AG09319 (cell line): ENCODE data around the gene CACNA1I.

Source experiments
- DNase-seq: peaks from one replicate; pipeline ENCODE4 v3.0.0-alpha.2; 2010; ENCODE audit warnings: low read depth; ENCODE audit errors: extremely low read depth
- CTCF ChIP-seq: IDR thresholded peaks from 2 replicates; pipeline ENCODE4 v1.5.1; 2011; ENCODE audit warnings: low read depth, mild to moderate bottlenecking, inconsistent platforms, low read length, moderate library complexity

The CACNA1I gene

GRCh38 chr22:39690881-39691605 lies 120.5 kb downstream of the CACNA1I start:
- DNase-seq: no peak
- TF ChIP-seq CTCF: no peak

GRCh38 chr22:39693943-39694500 lies 123.5 kb downstream of the CACNA1I start:
- no peak for DNase-seq
- TF ChIP-seq CTCF: no peak

GRCh38 chr22:39697790-39698430 lies 127.4 kb downstream of the CACNA1I start:
- DNase-seq: no peak
- TF ChIP-seq CTCF: no peak

- no peak for DNase-seq
Measured at GRCh38 chr22:39699631-39700360, 129.2 kb downstream of the CACNA1I start.

GRCh38 chr22:39700565-39700964 lies 130.0 kb downstream of the CACNA1I start:
- no peak for DNase-seq
- TF ChIP-seq CTCF: no peak

More at GRCh38 chr22:39699631-39700360, 129.2 kb downstream of the CACNA1I start:
- no peak for TF ChIP-seq CTCF

GRCh38 chr22:39703091-39703490 lies 132.5 kb downstream of the CACNA1I start:
- no peak for TF ChIP-seq CTCF

More at GRCh38 chr22:39703091-39703490, 132.5 kb downstream of the CACNA1I start:
- no peak for DNase-seq
